ENCODE measurements around the gene CEBPE. TPM values are rescaled to one million over a fixed set of nuclear protein-coding genes. Genes with fewer than 3 reads are reported as not detected.

Gene CEBPE
- total RNA-seq, 1 donor from 2014 or later, result not detected

- Mint-ChIP-seq H3K4me1 (ENCODE audit: low read depth) (peaks cover 12% of the 10 kb centered on the region), H3K9me3 (ENCODE audit: low read depth) (no peaks in the 10 kb centered on the region), H3K4me3 (ENCODE audit: low read depth) (no peak within 1 kb of the TSS), H3K27me3 (peaks cover 14% of the 10 kb centered on the region), H3K27ac (peak within 1 kb of the TSS; percentile 44), H3K36me3 (ENCODE audit: insufficient read depth) (no peaks in the 10 kb centered on the region)
- DNase-seq (ENCODE audit: low spot score, unreplicated experiment), result no peak
- TF ChIP-seq, protein P1, sequence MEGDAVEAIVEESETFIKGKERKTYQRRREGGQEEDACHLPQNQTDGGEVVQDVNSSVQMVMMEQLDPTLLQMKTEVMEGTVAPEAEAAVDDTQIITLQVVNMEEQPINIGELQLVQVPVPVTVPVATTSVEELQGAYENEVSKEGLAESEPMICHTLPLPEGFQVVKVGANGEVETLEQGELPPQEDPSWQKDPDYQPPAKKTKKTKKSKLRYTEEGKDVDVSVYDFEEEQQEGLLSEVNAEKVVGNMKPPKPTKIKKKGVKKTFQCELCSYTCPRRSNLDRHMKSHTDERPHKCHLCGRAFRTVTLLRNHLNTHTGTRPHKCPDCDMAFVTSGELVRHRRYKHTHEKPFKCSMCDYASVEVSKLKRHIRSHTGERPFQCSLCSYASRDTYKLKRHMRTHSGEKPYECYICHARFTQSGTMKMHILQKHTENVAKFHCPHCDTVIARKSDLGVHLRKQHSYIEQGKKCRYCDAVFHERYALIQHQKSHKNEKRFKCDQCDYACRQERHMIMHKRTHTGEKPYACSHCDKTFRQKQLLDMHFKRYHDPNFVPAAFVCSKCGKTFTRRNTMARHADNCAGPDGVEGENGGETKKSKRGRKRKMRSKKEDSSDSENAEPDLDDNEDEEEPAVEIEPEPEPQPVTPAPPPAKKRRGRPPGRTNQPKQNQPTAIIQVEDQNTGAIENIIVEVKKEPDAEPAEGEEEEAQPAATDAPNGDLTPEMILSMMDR (IDR thresholded peaks at IDR 0.05; ENCODE audit: unreplicated experiment), result no peak
These were observed 14.3 kb downstream of the CEBPE start, which contains the start of gene CIROP for GRCh38 chr14:23104591-23105347. Gene CIROP, minus strand, starts transcription at chr14:23104989. Its CDS starts 69 bp downstream, at chr14:23104920.

DNA sequence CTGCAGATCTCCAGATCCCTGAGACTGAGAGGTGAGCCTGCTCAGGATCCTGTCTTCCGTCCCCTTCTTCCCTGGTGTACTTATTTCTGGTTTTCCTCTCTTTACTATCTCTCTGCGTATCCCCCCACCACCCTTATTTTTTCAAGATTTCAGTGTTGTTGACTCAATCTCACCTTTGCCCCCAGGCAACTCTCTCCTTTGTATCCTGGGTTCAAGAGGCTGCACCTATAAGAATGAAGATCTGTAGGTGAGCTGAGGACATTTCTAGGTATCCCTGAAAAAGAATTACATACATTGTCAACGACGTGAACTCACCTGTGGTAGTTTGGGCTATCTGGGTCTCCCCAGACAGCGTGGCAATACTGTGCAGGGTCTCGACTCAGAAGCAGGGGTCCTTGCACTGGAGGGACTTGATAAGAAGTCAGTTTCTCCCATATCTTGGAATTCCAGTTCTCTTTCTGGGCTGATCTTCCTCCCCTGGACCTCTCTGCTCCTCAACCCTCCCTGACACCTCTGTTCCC, 14.9 kb downstream of the CEBPE start:
- DNase-seq (ENCODE audit: low spot score, unreplicated experiment), result no peak
- H3K27ac Mint-ChIP-seq, result peak overlapping the region; percentile 8
- H3K9me3 Mint-ChIP-seq (ENCODE audit: low read depth), result no peaks in the 10 kb centered on the region
- TF ChIP-seq, protein P1 (IDR thresholded peaks at IDR 0.05; ENCODE audit: unreplicated experiment), result no peak
- no peak overlapping the region for H3K4me3 Mint-ChIP-seq (ENCODE audit: low read depth)
- no peaks in the 10 kb centered on the region for H3K36me3 Mint-ChIP-seq (ENCODE audit: insufficient read depth)
- H3K27me3 Mint-ChIP-seq, result peaks cover 14% of the 10 kb centered on the region
- H3K4me1 Mint-ChIP-seq (ENCODE audit: low read depth), result peaks cover 12% of the 10 kb centered on the region

- TF ChIP-seq, protein P1 (IDR thresholded peaks at IDR 0.05; ENCODE audit: unreplicated experiment), result no peak
- no peak for DNase-seq (ENCODE audit: low spot score, unreplicated experiment)
- H3K36me3 Mint-ChIP-seq (ENCODE audit: insufficient read depth), result no peaks in the 10 kb centered on the region
- H3K27ac Mint-ChIP-seq, result no peak overlapping the region
- no peak overlapping the region for H3K4me3 Mint-ChIP-seq (ENCODE audit: low read depth)
- H3K9me3 Mint-ChIP-seq (ENCODE audit: low read depth), result no peaks in the 10 kb centered on the region
- peaks cover 12% of the 10 kb centered on the region for H3K4me1 Mint-ChIP-seq (ENCODE audit: low read depth)
- peaks cover 14% of the 10 kb centered on the region for H3K27me3 Mint-ChIP-seq
These were observed 15.5 kb downstream of the CEBPE start for GRCh38 chr14:23103581-23103980.

DNA sequence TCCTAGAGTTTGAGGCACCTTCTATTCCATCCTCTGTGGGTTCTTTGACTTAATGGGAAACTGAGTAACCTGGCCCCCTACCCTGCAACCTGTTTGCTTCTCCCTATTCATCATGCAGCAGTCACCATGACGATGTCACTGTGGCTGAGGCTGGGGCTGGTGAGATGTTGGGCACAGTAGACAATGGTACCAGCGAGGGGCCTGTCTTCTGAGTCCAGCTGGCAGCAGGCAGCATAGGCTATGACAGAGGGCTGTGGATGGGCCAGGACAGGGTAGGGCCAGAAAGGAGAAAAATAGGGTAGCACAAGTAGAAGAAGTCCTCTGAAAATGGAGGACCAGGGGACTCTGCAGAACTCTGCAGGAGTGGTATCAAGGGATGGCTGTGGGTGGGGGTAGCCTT, 16.3 kb downstream of the CEBPE start:
- TF ChIP-seq, protein P1 (IDR thresholded peaks at IDR 0.05; ENCODE audit: unreplicated experiment), result no peak
- H3K9me3 Mint-ChIP-seq (ENCODE audit: low read depth), result no peaks in the 10 kb centered on the region
- no peak overlapping the region for H3K27ac Mint-ChIP-seq
- H3K4me1 Mint-ChIP-seq (ENCODE audit: low read depth), result peaks cover 12% of the 10 kb centered on the region
- no peak for DNase-seq (ENCODE audit: low spot score, unreplicated experiment)
- no peak overlapping the region for H3K4me3 Mint-ChIP-seq (ENCODE audit: low read depth)
- H3K27me3 Mint-ChIP-seq, result peaks cover 14% of the 10 kb centered on the region
- H3K36me3 Mint-ChIP-seq (ENCODE audit: insufficient read depth), result no peaks in the 10 kb centered on the region

- Mint-ChIP-seq H3K4me3 (ENCODE audit: low read depth) (no peak overlapping the region), H3K36me3 (ENCODE audit: insufficient read depth) (no peaks in the 10 kb centered on the region), H3K9me3 (ENCODE audit: low read depth) (no peaks in the 10 kb centered on the region), H3K27ac (no peak overlapping the region), H3K4me1 (ENCODE audit: low read depth) (peaks cover 16% of the 10 kb centered on the region), H3K27me3 (peaks cover 14% of the 10 kb centered on the region)
- no peak for DNase-seq (ENCODE audit: low spot score, unreplicated experiment)
- TF ChIP-seq, protein P1 (IDR thresholded peaks at IDR 0.05; ENCODE audit: unreplicated experiment), result no peak
These were observed 16.9 kb downstream of the CEBPE start for GRCh38 chr14:23101986-23102625.
